WTC11 (cell line): ENCODE results near the gene TXNIP.

Experiments
- ESRRA ChIP-seq: sonication (generic); formaldehyde crosslinking; IDR thresholded peaks from 2 replicates; pipeline ENCODE4 v1.8.1; 2022; ENCODE audit warnings: mild to moderate bottlenecking, missing genetic modification reagents, borderline replicate concordance
- FOXK1 ChIP-seq: sonication (generic); formaldehyde crosslinking; IDR thresholded peaks from 2 replicates; pipeline ENCODE4 v1.8.0; 2022; ENCODE audit warnings: mild to moderate bottlenecking, moderate library complexity, missing genetic modification reagents
- NR2C2 ChIP-seq: sonication (generic); formaldehyde crosslinking; IDR thresholded peaks from 2 replicates; pipeline ENCODE4 v1.8.0; 2022; ENCODE audit warnings: mild to moderate bottlenecking, missing genetic modification reagents
- SP1 ChIP-seq: sonication (generic); formaldehyde crosslinking; conservative IDR thresholded peaks from 2 replicates; pipeline ENCODE4 v1.8.1; 2022; ENCODE audit warnings: missing genetic modification reagents
- TCF7 ChIP-seq: sonication (generic); formaldehyde crosslinking; IDR thresholded peaks from 2 replicates; pipeline ENCODE4 v1.8.0; 2022; ENCODE audit warnings: mild to moderate bottlenecking, low read depth, missing genetic modification reagents, moderate library complexity
- TEAD1 ChIP-seq: sonication (generic); formaldehyde crosslinking; IDR thresholded peaks from 2 replicates; pipeline ENCODE4 v1.8.0; 2022; ENCODE audit warnings: mild to moderate bottlenecking, missing genetic modification reagents
- ZBTB21 ChIP-seq: sonication (generic); formaldehyde crosslinking; IDR thresholded peaks from 2 replicates; pipeline ENCODE4 v1.8.1; 2023; ENCODE audit warnings: mild to moderate bottlenecking, missing genetic modification reagents, borderline replicate concordance
- ZNF396 ChIP-seq: fragments of 250-450 bp; sonication (Bioruptor Pico); IDR thresholded peaks from 2 replicates; pipeline ENCODE4 v1.8.0; 2021; ENCODE audit warnings: mild to moderate bottlenecking, moderate library complexity, borderline replicate concordance
- TF ChIP-seq, protein P1 (sequence below): fragments of 200-600 bp; IDR thresholded peaks from 2 replicates; pipeline ENCODE4 v1.8.0; 2022; ENCODE audit warnings: antibody characterized with exemption
- TF ChIP-seq, protein P2 (sequence below): sonication (generic); formaldehyde crosslinking; IDR thresholded peaks from 2 replicates; pipeline ENCODE4 v1.8.1; 2023; ENCODE audit warnings: mild to moderate bottlenecking, missing genetic modification reagents, moderate library complexity
- TF ChIP-seq, protein P3 (sequence below): sonication (generic); formaldehyde crosslinking; IDR thresholded peaks from 2 replicates; pipeline ENCODE4 v1.8.0; 2022; ENCODE audit warnings: mild to moderate bottlenecking, missing genetic modification reagents

DNA sequence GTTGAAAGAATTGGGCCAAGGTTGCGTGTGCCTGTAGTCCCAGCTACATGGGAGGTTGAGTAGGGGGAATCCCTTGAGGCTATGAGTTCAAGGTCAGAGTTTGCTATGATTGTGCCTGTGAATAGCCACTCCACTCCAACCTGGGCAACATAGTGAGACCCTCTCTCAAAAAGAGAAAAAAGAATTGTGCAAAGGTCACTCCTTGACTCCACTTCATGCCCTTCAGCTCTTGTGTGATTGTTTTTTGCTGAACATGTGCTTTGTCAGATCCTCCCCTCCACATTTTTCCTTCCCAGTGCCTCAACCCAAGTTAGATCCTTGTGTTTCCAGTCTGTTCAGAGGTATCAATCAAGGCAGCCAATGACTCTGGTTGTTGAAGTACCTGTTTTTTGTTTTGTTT is 8.5 kb downstream of the TXNIP start:
- TF ChIP-seq, protein P1, sequence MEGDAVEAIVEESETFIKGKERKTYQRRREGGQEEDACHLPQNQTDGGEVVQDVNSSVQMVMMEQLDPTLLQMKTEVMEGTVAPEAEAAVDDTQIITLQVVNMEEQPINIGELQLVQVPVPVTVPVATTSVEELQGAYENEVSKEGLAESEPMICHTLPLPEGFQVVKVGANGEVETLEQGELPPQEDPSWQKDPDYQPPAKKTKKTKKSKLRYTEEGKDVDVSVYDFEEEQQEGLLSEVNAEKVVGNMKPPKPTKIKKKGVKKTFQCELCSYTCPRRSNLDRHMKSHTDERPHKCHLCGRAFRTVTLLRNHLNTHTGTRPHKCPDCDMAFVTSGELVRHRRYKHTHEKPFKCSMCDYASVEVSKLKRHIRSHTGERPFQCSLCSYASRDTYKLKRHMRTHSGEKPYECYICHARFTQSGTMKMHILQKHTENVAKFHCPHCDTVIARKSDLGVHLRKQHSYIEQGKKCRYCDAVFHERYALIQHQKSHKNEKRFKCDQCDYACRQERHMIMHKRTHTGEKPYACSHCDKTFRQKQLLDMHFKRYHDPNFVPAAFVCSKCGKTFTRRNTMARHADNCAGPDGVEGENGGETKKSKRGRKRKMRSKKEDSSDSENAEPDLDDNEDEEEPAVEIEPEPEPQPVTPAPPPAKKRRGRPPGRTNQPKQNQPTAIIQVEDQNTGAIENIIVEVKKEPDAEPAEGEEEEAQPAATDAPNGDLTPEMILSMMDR = no peak
- TF ChIP-seq ESRRA (CRISPR knock-in tag) (no peak), TCF7 (CRISPR knock-in tag) (no peak), ZNF396 (CRISPR knock-in tag) (no peak), NR2C2 (CRISPR knock-in tag) (no peak), SP1 (CRISPR knock-in tag) (no peak), FOXK1 (no peak), ZBTB21 (no peak), TEAD1 (CRISPR knock-in tag) (no peak)
- TF ChIP-seq, protein P2, sequence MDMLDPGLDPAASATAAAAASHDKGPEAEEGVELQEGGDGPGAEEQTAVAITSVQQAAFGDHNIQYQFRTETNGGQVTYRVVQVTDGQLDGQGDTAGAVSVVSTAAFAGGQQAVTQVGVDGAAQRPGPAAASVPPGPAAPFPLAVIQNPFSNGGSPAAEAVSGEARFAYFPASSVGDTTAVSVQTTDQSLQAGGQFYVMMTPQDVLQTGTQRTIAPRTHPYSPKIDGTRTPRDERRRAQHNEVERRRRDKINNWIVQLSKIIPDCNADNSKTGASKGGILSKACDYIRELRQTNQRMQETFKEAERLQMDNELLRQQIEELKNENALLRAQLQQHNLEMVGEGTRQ (CRISPR knock-in tag) = no peak
- TF ChIP-seq, protein P3, sequence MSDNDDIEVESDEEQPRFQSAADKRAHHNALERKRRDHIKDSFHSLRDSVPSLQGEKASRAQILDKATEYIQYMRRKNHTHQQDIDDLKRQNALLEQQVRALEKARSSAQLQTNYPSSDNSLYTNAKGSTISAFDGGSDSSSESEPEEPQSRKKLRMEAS (CRISPR knock-in tag) = no peak
